Measurements from ENCODE around the gene CDC42BPA.
A peak's percentile ranks its signal among the peaks of the same experiment; 100 is the strongest.

Gene CDC42BPA

DNA sequence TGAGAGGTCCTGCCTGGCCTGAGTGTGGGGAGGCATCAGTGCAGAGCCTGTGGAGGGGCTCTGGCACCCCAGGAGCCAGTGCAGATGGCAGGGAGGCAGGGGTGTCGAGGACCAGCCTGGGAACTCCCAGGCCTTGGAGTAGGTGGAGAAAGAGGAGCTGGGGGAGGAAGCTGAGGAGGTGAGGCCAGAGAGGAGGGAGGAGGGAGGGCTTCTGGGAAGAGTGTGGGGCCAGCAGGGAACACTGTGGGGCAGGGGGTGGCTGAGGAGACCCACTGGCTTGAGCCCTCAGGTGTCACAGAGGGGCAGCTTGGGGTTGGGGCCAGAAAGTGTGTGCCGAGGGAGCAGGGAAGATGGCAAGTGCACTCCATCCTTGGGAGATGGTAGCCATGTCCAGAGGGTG lies 374.4 kb downstream of the CDC42BPA start:
- DNase-seq (ENCODE audit: low spot score), result no peak

DNA sequence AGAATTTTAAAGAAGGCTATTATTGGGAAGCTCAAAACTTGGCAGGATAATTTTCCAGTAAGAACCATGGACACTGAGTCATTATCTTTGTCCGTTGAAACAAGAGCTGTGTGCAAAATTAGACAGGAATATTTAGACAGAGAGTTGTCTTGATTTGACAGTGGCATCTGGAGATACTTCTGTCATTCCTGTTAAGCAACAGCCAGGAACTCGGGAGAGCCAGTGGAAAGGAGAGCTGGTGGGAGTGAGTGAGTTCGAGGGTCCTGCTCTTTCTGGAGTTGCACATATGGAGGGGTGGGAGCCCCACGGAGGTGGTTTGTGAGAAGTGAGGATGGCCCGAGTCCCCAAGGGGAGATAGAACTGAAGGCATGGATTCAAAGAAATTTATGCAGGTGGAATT lies 375.1 kb downstream of the CDC42BPA start:
- DNase-seq (ENCODE audit: low spot score), result no peak

DNA sequence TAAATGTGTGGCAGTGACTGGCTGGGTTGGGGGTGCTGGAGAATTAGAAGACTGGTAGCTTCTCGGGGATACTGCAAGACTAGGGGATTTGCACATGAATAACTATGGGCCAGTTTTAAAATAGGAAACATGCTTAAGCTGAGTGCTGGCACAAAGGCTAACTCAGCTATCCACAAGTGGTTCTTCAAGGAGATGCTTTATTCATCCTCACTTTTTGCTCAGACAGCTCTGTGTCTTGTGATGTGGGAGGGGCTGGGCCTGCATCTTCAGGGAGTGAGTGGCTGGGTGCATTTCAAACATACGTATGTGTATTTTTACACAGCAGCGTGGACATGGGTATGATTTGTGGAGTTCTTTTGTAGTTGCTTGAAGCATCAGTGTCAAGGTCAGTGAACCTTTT lies 375.9 kb downstream of the CDC42BPA start:
- no peak for DNase-seq (ENCODE audit: low spot score)

DNA sequence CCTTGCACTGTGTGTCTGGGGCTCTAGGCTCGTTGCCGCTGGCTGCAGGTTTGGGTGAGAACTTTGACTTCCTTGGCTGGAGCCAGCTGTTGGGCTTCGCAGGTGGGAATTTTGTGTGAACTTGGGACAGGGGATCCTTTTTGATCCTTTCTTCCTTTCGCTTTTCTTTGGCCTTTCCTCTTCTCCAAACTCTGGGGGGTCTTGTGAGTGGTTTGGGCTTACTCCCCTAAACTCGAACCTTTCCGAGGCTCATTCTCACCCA lies 377.6 kb downstream of the CDC42BPA start:
- no peak for DNase-seq (ENCODE audit: low spot score)

DNA sequence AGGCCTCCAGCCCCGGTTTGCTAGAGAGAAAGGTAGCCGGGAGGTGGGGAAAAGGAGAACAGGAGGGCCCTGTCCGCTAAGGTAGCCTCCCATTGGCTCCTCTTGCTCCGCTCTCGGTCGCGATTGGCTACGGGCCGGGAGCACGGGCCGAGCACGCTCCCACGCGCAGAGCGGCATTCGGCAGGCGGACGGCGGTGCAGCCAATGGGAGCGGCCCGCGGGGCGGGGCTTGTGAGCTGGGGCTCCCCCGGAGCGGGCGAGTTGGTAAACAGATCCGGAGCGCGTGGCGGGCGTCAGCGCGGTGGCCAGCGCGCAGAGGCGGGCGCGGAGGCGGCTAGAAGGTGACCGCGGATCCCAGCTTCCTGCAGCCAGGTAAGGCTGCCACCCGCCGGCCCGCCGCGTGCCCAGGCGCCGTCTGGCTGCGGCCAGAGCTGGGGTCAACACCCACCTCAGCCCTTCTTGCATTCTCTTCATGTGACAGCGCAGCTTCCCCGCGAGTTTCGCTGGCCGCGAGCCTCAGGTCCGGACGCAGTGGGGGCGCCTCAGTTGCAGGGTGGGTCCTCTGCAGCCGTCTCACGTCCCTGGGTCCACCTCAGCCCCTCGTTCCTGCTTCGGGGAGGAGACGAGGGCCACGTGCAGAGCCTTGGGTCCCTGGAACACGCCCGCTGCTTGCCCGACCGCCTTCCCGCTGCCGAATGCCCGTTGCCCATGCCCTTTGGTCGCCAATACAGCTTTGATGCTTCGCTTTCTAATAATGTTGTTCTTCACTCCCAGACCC lies 378.1 kb downstream of the CDC42BPA start, which contains the start of gene COQ8A:
Gene COQ8A, plus strand, starts transcription at position 266 of the 777 bp plus-strand sequence. CDS start 21,092 bp downstream, outside the sequence.
- peak; percentile 100 for DNase-seq (ENCODE audit: low spot score)
